ENCODE results near the gene CAB39.

Gene CAB39

DNA sequence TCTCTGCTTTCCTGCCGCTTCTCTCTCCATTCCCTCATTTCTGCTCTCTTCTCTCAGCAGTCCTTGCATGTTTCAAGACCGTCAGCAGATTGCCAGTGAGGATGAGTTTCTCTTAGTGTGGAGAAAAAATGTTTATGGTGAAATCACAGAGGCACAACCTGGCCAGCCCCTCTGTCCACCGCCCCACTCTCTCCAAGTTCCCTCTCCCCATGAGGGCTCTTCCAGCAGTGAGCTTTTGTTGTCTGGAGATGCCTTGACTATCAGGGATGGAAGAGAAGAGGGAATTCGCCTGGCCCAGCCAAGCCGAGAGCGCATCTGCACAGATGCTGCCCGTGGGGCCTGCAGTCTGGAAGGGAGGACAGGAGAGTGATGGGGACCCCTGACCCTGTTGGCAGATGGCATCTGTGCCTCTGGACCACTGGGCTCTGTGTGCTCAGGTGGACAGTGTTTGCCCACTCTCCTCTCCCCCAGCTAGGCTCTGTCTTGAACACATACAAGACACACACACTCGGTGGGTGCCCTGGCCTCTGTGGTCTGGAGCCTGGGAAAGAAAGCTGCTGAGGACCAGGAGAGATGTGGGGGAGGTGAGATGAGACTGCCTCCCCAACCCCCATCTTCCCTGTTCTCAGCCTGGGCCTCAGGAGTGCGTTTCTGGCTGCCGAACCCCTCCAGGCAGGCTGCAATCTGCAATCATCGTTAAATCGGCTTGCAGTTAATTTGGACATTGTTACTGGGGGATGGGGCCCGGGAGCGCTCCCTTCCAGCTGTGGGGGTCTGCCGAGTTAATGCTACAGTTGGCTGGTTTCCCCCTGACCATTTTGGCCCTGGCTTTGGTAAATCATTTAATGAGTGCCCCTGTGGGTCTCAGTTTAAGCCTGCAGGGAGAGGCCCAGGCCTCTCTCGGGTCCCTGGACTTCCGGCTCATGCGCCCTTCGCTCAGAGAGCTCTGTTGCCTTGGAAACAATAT is 156.6 kb downstream of the CAB39 start:
- H3K4me3 ChIP-seq (ENCODE audit: low read depth, low read length) = peak overlapping the region; percentile 47
- peaks cover 58% of the 10 kb centered on the region for H3K4me1 ChIP-seq (ENCODE audit: control insufficient read depth, insufficient read depth, low read length)
- H3K9ac ChIP-seq (ENCODE audit: low read depth, low read length) = peak overlapping the region; percentile 38
- peak overlapping the region; percentile 92 for H3K27ac ChIP-seq (ENCODE audit: low read depth, low read length)
- H3K27me3 ChIP-seq (ENCODE audit: control insufficient read depth, insufficient read depth, low read length) = no peaks in the 10 kb centered on the region
- no peaks in the 10 kb centered on the region for H3K9me3 ChIP-seq (ENCODE audit: control insufficient read depth, insufficient read depth, low read length)
- peaks cover 24% of the 10 kb centered on the region for H3K36me3 ChIP-seq (ENCODE audit: control insufficient read depth, insufficient read depth, low read length)

DNA sequence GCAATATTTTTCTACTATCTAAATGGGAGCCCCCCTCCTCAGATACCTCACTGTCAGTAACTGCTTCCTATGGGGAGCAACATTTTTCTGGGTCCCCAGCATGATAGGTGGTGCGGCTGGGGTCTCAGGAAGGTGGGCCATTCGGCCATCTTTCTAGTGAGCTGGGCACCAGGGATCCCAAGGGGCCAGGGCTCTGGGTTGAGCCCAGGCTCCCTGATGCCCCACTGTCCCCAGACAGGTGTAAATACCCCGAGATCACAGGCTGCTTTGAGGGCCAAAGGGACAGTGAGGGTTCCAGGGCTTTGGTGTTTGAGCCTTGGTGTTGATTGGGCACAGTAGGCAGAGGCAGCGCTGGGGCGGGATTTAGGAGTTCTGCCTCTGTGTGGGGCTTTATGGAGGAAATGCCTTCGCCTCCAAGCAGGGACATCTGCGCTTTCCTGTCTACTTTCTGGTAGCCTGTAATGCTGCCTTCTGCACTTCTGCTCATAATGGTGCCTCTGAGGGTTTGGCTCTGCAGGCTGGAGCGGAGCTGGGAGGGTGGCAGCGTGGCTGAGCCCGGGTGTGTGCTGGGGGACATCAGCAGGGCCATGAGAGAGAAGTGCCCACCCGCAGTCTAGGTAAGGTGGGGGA is 157.4 kb downstream of the CAB39 start:
- Histone ChIP-seq H3K4me3 (ENCODE audit: low read depth, low read length) (no peak overlapping the region), H3K4me1 (ENCODE audit: control insufficient read depth, insufficient read depth, low read length) (peaks cover 58% of the 10 kb centered on the region), H3K9ac (ENCODE audit: low read depth, low read length) (no peak overlapping the region; the same call in 1 of the 2 replicates), H3K27ac (ENCODE audit: low read depth, low read length) (peak overlapping the region; percentile 92), H3K27me3 (ENCODE audit: control insufficient read depth, insufficient read depth, low read length) (no peaks in the 10 kb centered on the region), H3K36me3 (ENCODE audit: control insufficient read depth, insufficient read depth, low read length) (peaks cover 32% of the 10 kb centered on the region), H3K9me3 (ENCODE audit: control insufficient read depth, insufficient read depth, low read length) (no peaks in the 10 kb centered on the region)

Data from HUES48 (cell line).